NCI-H2107 treated with DMSO at 0.1 percent for 48 hours (cell line): Measurements from ENCODE around the gene TATDN2.

Experiments used
- DNase-seq: peaks from one replicate; lab custom pipeline; 2025; ENCODE audit not compliant: unreplicated experiment; lab: John Stamatoyannopoulos, UW

TATDN2 gene

GRCh38 chr3:10312861-10313260, 64.6 kb downstream of the TATDN2 start:
- no peak for DNase-seq

GRCh38 chr3:10315101-10315500, 66.8 kb downstream of the TATDN2 start:
- no peak for DNase-seq

DNA sequence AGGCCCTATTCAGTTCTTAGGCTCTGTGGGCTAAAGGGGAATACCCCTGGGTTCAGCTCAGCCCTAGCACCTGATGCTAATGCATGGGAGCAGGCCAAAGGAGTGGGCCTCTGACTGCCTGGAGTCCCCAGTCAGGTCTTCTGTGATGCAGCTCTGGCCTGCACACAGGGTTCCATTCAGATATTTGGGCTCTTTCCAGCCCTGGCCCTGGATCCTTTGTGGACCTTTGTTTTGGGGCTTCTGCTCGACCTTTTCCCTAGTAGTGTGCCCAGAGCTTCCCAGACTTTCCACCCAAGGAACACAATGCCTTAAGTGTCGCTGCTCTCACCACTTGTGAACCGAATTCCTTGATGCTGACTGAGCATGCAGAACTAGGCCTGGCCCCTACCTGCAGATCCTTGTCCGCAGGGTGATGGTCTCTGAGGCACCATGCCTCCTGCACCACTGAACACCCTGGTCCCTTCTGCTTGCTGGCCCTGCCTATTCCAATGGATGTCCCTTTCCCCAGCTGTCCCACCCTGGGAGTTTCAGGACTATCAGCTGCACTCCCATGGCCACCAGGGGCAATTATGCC, 67.6 kb downstream of the TATDN2 start:
- no peak for DNase-seq

DNA sequence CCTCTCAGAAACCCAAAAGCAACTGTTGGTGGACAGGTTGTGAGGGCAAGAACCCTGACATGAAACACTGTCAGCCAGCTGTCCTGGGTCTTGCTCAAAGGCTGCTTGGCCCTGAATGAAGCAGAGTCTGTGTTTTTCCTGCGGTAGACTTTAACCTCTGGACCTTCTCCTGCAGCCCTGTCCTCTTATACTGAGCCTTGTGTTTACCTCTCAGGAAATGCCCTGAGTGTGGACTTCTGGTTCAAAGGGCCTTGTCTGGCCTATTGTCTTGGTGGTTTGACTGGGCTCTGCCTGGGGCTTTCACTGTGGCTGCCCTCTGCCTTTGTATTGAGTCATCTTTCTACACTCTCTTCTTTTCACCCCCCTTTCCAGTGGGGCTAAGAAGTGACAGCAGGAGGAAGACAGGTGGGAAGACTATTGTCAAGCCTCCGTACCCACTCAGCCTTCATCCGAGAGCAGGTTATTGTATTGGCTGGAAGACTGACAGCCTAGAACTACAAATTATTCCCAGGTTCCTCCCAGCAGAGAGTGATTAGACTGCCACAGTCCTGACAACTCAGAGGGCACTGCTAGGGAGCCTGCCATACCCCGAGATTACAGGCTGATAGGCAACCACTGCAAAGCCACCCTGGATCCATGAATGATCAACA, 69.2 kb downstream of the TATDN2 start:
- DNase-seq, result no peak

GRCh38 chr3:10317961-10318350, 69.7 kb downstream of the TATDN2 start:
- DNase-seq, result no peak

DNA sequence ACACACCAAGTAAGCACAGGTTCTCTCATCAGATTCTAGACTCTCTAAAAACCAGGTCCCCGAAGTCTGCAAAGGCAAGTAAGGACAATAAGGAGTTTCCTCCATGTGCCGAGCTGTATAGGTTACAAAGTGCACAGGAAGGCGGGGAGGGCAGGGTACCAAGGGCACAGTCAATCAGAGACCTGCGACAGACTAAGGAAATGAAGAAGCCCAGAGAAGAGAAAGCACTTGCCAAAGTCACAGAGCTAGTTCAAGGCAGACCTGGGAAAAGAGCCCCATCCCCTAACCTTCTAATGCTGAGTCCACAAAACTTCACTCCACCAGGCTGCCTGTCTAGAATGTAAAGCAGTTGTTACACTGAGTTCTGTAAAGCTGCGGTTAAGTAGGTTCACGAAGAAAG, 71.0 kb downstream of the TATDN2 start:
- DNase-seq, result no peak

DNA sequence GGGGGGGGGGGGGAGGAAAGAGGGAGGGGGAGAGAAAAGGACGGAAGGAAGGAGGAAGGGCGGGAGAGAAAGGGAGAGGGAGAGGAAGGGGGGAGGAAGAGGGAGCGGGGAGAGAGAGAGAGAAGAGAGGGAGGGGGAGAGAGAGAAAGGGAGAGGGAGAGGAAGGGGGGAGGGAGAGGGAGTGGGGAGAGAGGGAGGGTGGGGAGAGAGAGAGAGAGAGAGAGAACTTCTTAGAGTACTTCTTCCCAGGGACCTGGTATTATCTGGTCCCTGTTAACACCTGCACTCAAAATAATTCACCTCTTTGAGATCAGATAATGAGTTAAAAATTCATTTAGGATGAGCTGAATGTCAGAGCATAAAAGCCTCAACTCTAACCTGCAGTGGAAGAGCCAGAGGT, 71.5 kb downstream of the TATDN2 start:
- DNase-seq, result no peak

GRCh38 chr3:10320320-10320677, 72.0 kb downstream of the TATDN2 start:
- no peak for DNase-seq

- no peak for DNase-seq
These were observed 73.5 kb downstream of the TATDN2 start for GRCh38 chr3:10321630-10322351.

GRCh38 chr3:10322352-10322710, 74.1 kb downstream of the TATDN2 start:
- DNase-seq, result peak; percentile 7

DNA sequence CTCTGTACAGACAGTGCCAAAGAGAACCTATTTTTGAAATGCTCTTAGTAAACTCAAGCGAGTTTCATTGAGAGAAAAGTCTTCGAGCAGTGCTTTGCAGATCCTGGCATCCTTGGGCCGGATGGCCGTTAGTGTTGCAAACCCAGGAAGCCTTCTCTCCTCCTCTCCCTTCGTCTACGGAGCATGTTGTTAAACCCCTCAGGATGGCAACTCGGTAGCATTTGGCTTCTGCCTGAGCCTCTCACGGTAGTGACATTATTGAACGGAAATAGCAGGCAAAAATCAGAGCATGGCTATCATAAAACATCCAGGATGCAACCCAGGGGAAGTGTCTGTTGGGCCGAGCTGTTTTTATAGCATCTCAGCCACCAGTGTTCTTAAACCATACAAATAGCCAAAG, 79.3 kb downstream of the TATDN2 start:
- no peak for DNase-seq

- DNase-seq, result no peak
These were observed 80.3 kb downstream of the TATDN2 start for GRCh38 chr3:10328460-10329071.

DNA sequence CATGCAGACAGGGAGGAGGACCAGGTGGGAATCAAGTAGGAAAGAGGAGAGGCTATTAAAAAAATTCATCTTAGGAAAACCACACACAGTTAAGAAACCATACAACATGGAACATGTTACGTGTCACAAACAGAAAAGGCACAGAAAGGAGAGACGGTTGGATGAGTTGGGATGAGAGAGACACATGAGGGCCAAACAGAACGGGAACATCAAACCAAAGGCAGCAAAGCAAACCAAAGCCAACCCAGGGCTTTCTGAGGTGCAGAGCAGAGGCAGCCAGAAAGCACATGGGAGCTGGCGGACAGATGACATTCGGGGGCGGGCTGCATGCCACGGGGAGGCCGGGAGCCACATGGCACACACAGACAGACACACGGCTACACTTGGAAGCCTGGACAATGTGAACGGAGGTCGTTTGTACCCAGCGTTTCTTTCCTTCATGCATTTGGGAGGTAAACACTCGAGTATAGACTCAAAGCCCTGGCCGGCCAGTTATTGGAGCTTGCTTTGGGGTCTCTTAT, 81.3 kb downstream of the TATDN2 start:
- DNase-seq, result no peak

DNA sequence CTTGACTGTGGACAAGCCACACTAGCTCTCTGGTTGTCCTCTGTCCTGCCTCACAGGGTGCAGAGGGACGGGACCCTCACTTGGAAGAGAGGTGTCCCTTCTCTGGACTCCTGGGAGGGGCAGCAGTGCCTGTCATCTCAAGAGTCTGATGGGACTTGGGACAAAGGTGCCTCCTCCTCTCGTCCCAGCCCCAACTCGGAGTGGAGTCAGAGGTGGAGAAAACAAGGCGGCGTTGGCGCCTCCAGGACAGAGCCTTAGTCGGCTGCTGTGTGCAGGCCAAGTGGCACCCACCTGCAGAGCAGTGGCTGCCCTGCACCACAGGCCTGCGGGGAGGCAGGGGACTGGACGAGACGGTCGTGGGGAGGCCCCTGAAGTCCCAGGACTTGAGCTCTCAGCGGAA, 82.1 kb downstream of the TATDN2 start:
- DNase-seq, result no peak
